SK-N-SH (cell line): ENCODE data around the gene USP11. TPM values are rescaled to one million over a fixed set of nuclear protein-coding genes. Genes with fewer than 3 reads are reported as not detected.

Experiments
- CTCF ChIA-PET: fragments of 300-600, 350-600 bp; formaldehyde crosslinking; extraction: SDS; loops from one replicate; lab custom pipeline; 2021; lab: Yijun Ruan, JAX
- POLR2A ChIA-PET: fragments of 350-600 bp; sonication (Branson Sonifier 250); formaldehyde crosslinking; extraction: SDS; loops from one replicate; lab custom pipeline; 2020; ENCODE audit warnings: antibody characterized with exemption, inconsistent platforms; lab: Yijun Ruan, JAX
- DNase-seq: peaks from one replicate; pipeline ENCODE4 v3.0.0; 2012
- H2AFZ ChIP-seq: fragments of 200-600 bp; sonication (generic); 2 replicates; pipeline ENCODE4 v1.8.1; 2016; ENCODE audit warnings: antibody characterized with exemption, mild to moderate bottlenecking, low read depth
- H3F3A ChIP-seq: fragments of 200-600 bp; sonication (generic); replicated peaks from 2 replicates; pipeline ENCODE3; 2016; ENCODE audit warnings: antibody characterized with exemption, mild to moderate bottlenecking; ENCODE audit not compliant: insufficient read depth
- H3K27ac ChIP-seq, 2 experiments: fragments of 200-500 bp in 1 of 2; fragments of 200-600 bp in 1 of 2; sonication (Bioruptor generic) in 1 of 2; sonication (generic), shearing (Covaris generic) in 1 of 2; 2 replicates each; pipeline versions ENCODE4 v1.5.1 to v1.6.1; 2014 to 2016; ENCODE audit warnings: low read depth in 2 of 2, inconsistent platforms in 1 of 2, low read length in 1 of 2, mild to moderate bottlenecking in 1 of 2, mixed read lengths in 1 of 2
- H3K27me3 ChIP-seq: fragments of 200-600 bp; sonication (generic), shearing (Covaris generic); 2 replicates; pipeline ENCODE4 v1.6.1; 2016; ENCODE audit warnings: mixed run types; ENCODE audit not compliant: insufficient read depth
- H3K36me3 ChIP-seq, 2 experiments: fragments of 200-500 bp in 1 of 2; fragments of 200-600 bp in 1 of 2; sonication (Bioruptor generic) in 1 of 2; sonication (generic) in 1 of 2; replicated peaks in 1 of 2; 2 replicates each; pipeline versions ENCODE3 to v1.5.1; 2014 to 2016; ENCODE audit warnings: low read length in 1 of 2, mild to moderate bottlenecking in 1 of 2; ENCODE audit not compliant: insufficient read depth in 2 of 2, control insufficient read depth in 1 of 2
- H3K4me1 ChIP-seq, 2 experiments: fragments of 200-500 bp in 1 of 2; fragments of 200-600 bp in 1 of 2; sonication (Bioruptor generic) in 1 of 2; sonication (generic), shearing (Covaris generic) in 1 of 2; 2 replicates each; pipeline versions ENCODE4 v1.5.1 to v1.6.1; 2014 to 2016; ENCODE audit warnings: low read depth in 1 of 2, low read length in 1 of 2, mixed run types in 1 of 2; ENCODE audit not compliant: insufficient read depth in 2 of 2, control insufficient read depth in 1 of 2
- H3K4me2 ChIP-seq: fragments of 200-600 bp; sonication (generic), shearing (Covaris generic); 2 replicates; pipeline ENCODE4 v1.6.1; 2017; ENCODE audit warnings: mixed run types
- H3K4me3 ChIP-seq, 2 experiments: fragments of 200-500 bp in 1 of 2; fragments of 200-600 bp in 1 of 2; sonication (Bioruptor generic) in 1 of 2; sonication (generic), shearing (Covaris generic) in 1 of 2; 2 replicates each; pipeline versions ENCODE4 v1.5.1 to v1.8.1; 2014 to 2016; ENCODE audit warnings: low read depth in 2 of 2, inconsistent platforms in 1 of 2, low read length in 1 of 2, mild to moderate bottlenecking in 1 of 2, mixed read lengths in 1 of 2, moderate library complexity in 1 of 2
- H3K79me2 ChIP-seq: fragments of 200-600 bp; sonication (generic); 2 replicates; pipeline ENCODE4 v1.8.1; 2017; ENCODE audit warnings: mild to moderate bottlenecking; ENCODE audit not compliant: insufficient read depth
- H3K9ac ChIP-seq: fragments of 200-600 bp; sonication (generic); 2 replicates; pipeline ENCODE4 v1.6.1; 2017; ENCODE audit warnings: mixed run types
- H3K9me2 ChIP-seq: fragments of 200-600 bp; sonication (generic); 2 replicates; pipeline ENCODE4 v1.6.1; 2017; ENCODE audit warnings: mixed run types
- H3K9me3 ChIP-seq: fragments of 200-600 bp; sonication (generic); 2 replicates; pipeline ENCODE4 v1.6.1; 2017; ENCODE audit warnings: mixed run types, mild to moderate bottlenecking, moderate library complexity
- H4K20me1 ChIP-seq: fragments of 200-600 bp; sonication (generic); 2 replicates; pipeline ENCODE4 v1.6.1; 2017; ENCODE audit warnings: mild to moderate bottlenecking, mixed run types; ENCODE audit not compliant: insufficient read depth
- FOSL2 ChIP-seq: IDR thresholded peaks from 2 replicates; pipeline ENCODE4 v1.4.0; 2012; ENCODE audit warnings: low read depth, mild to moderate bottlenecking, moderate library complexity, borderline replicate concordance
- JUND ChIP-seq: IDR thresholded peaks from 2 replicates; pipeline ENCODE4 v1.4.0; 2012
- REST ChIP-seq: IDR thresholded peaks from 2 replicates; pipeline ENCODE4 v1.6.1; 2012; ENCODE audit warnings: mild to moderate bottlenecking, low read depth, low read length, moderate library complexity
- RFX5 ChIP-seq: IDR thresholded peaks from 2 replicates; pipeline ENCODE4 v1.6.1; 2012; ENCODE audit warnings: mild to moderate bottlenecking, improper control_type of control experiment, low read length
- TCF12 ChIP-seq: IDR thresholded peaks from 2 replicates; pipeline ENCODE4 v1.4.0; 2012
- WGBS: methylation state at CpG from one replicate; pipeline ENCODE4 v1.1.6; 2017; ENCODE audit warnings: low lambda C conversion rate; 5-methylcytosine and 5-hydroxymethylcytosine counted together
- polyA plus RNA-seq, 3 experiments: library from polyadenylated mRNA; depleted of rRNA; stranded (reverse); fragments of >200 nt; gene quantifications; 2 replicates each; pipeline ENCODE4 v1.2.3, GENCODE V29; 2012
- TF ChIP-seq, protein P1 (sequence below): IDR thresholded peaks from 2 replicates; pipeline ENCODE4 v1.4.0; 2012; ENCODE audit warnings: low read depth, borderline replicate concordance

Gene USP11
- polyA plus RNA-seq, 1 of the 3 experiments (the other 2 are of a cell fraction) = 53.1 TPM

- ChIA-PET POLR2A (no interaction called here), CTCF (interaction anchor here (0.7 kb wide), 1 partner anchor 9 kb away, joined by 3 read pairs; no protein-coding TSS in a partner anchor)
- Histone ChIP-seq H3K9me2 (no peaks in the 10 kb centered on the region), H3K36me3 (no peaks in the 10 kb centered on the region), H3F3A (no peaks in the 10 kb centered on the region), H3K4me3 (no peak overlapping the region), H3K4me1 (no peaks in the 10 kb centered on the region), H4K20me1 (no peaks in the 10 kb centered on the region), H3K9ac (no peak overlapping the region), H2AFZ (no peak overlapping the region), H3K4me2 (no peak overlapping the region), H3K9me3 (no peaks in the 10 kb centered on the region), H3K27ac (peak overlapping the region in 1 of 2 experiments; percentile 31; a peak in 2 of 4 replicates), H3K27me3 (peaks cover 20% of the 10 kb centered on the region; the same call in 1 of the 2 replicates), H3K79me2 (no peaks in the 10 kb centered on the region)
- TF ChIP-seq RFX5 (no peak), FOSL2 (peak; percentile 42; the same call in 1 of the 2 replicates), TCF12 (peak; percentile 54; the same call in 1 of the 2 replicates), JUND (0 out of 2 replicates have a peak, but pooled peaks have one; percentile 15)
- DNase-seq = no peak
- 0% methylated on average over 2 of the region's 2 CpGs for WGBS
Measured at GRCh38 chrX:47278691-47279090, 45.9 kb downstream of the USP11 start.

DNA sequence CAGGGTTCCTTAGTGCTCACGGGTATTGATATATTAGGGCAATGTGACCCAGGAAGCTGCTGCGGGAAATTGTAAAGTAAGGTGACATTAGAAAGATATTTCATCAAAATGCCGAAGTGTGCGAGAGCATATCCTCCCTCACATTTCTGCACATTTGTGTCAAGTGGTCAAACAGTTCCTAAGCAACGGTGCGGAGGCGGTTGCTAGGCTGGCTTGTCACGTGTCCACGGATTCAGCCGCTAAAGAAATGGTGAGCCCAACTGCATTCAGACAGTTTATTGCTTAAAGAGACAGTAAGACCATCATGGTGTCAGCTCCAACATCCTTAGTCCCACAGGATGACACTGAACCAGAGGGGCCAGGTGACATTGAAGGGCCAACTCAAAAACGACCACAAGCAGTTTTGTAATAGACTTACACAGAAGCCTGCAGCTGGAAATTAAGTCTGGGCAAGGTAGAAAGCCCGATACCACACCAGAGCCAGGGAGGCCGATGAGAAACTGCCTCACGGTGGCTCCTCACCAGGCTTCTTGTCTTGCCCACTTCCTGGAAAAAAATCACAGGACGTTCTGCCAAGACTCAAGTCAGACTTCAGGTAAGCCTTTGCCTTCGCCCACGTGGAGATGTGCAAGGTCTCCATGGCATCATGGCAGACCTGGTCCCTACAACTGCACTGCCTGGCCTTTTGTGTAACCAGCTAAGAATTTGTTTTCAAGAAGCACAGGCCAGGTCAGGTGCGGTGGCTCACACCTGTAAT, 50.4 kb downstream of the USP11 start:
- WGBS = 20% methylated on average over 16 of the region's 18 CpGs
- Histone ChIP-seq H2AFZ (0 out of 2 replicates have a peak overlapping the region, but pooled peaks have one; percentile 4), H3K27ac (no peak overlapping the region), H3F3A (no peaks in the 10 kb centered on the region), H3K9me3 (no peaks in the 10 kb centered on the region), H3K4me2 (no peak overlapping the region), H3K36me3 (no peaks in the 10 kb centered on the region), H4K20me1 (no peaks in the 10 kb centered on the region), H3K9me2 (no peaks in the 10 kb centered on the region), H3K4me3 (no peak overlapping the region), H3K9ac (no peak overlapping the region), H3K79me2 (no peaks in the 10 kb centered on the region), H3K27me3 (peaks cover 17% of the 10 kb centered on the region; the same call in 1 of the 2 replicates), H3K4me1 (no peaks in the 10 kb centered on the region)
- POLR2A ChIA-PET = interaction anchor here (0.7 kb wide), 1 partner anchor 79 kb away, joined by 3 read pairs; no protein-coding TSS in a partner anchor
- TF ChIP-seq, protein P1, sequence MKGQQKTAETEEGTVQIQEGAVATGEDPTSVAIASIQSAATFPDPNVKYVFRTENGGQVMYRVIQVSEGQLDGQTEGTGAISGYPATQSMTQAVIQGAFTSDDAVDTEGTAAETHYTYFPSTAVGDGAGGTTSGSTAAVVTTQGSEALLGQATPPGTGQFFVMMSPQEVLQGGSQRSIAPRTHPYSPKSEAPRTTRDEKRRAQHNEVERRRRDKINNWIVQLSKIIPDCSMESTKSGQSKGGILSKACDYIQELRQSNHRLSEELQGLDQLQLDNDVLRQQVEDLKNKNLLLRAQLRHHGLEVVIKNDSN = peak; percentile 75; the same call in 1 of the 2 replicates
- no peak for TF ChIP-seq RFX5
- no peak for TF ChIP-seq REST
- peak; percentile 38 for DNase-seq
- CTCF ChIA-PET = no interaction called here
